OCI-LY1 (cell line): Measurements from ENCODE around the gene ZDHHC18.

Experiments used
- H2AFZ ChIP-seq: fragments of 200-600 bp; sonication (generic), shearing (Covaris generic); 2 replicates; pipeline ENCODE4 v1.6.0; 2014; ENCODE audit warnings: antibody characterized with exemption, mild to moderate bottlenecking, low read length
- H3F3A ChIP-seq: fragments of 200-600 bp; sonication (generic), shearing (Covaris generic); 2 replicates; pipeline ENCODE4 v1.6.0; 2014; ENCODE audit warnings: mild to moderate bottlenecking, antibody characterized with exemption, low read length, moderate library complexity; ENCODE audit not compliant: insufficient read depth
- H3K27ac ChIP-seq: fragments of 200-600 bp; sonication (generic); 2 replicates; pipeline ENCODE4 v1.5.1; 2014; ENCODE audit warnings: low read length, mixed run types, mild to moderate bottlenecking, low read depth; ENCODE audit not compliant: poor library complexity, severe bottlenecking
- H3K27me3 ChIP-seq: fragments of 200-600 bp; sonication (generic); 2 replicates; pipeline ENCODE4 v1.6.0; 2014; ENCODE audit warnings: antibody characterized with exemption, mild to moderate bottlenecking, low read length, moderate library complexity; ENCODE audit not compliant: insufficient read depth
- H3K36me3 ChIP-seq: fragments of 200-600 bp; sonication (generic); 2 replicates; pipeline ENCODE4 v1.6.1; 2014; ENCODE audit warnings: mild to moderate bottlenecking, antibody characterized with exemption, low read length, moderate library complexity, mixed read lengths; ENCODE audit not compliant: insufficient read depth
- H3K4me1 ChIP-seq: fragments of 200-600 bp; sonication (generic); 2 replicates; pipeline ENCODE4 v1.5.1; 2014; ENCODE audit warnings: mild to moderate bottlenecking, low read length, moderate library complexity; ENCODE audit not compliant: insufficient read depth, severe bottlenecking
- H3K4me2 ChIP-seq: fragments of 200-600 bp; sonication (generic), shearing (Covaris generic); 2 replicates; pipeline ENCODE4 v1.6.1; 2014; ENCODE audit warnings: low read length
- H3K4me3 ChIP-seq: fragments of 200-600 bp; sonication (generic); 2 replicates; pipeline ENCODE4 v1.5.1; 2014; ENCODE audit warnings: low read length, low read depth, mild to moderate bottlenecking, mixed read lengths; ENCODE audit not compliant: poor library complexity, severe bottlenecking
- H3K79me2 ChIP-seq: fragments of 200-600 bp; shearing (Covaris generic); 2 replicates; pipeline ENCODE4 v1.6.1; 2016; ENCODE audit warnings: mixed run types, low read length, mixed read lengths; ENCODE audit not compliant: insufficient read depth
- H3K9ac ChIP-seq: fragments of 200-600 bp; sonication (generic), shearing (Covaris generic); 2 replicates; pipeline ENCODE4 v1.6.1; 2014; ENCODE audit warnings: mild to moderate bottlenecking, low read length, mixed read lengths
- H3K9me2 ChIP-seq: fragments of 200-600 bp; sonication (generic), shearing (Covaris generic); 2 replicates; pipeline ENCODE4 v1.6.1; 2014; ENCODE audit warnings: low read depth, mild to moderate bottlenecking, low read length, mixed read lengths
- H3K9me3 ChIP-seq: fragments of 200-600 bp; shearing (Covaris generic); 2 replicates; pipeline ENCODE4 v1.6.1; 2014; ENCODE audit warnings: low read length, mixed read lengths
- H4K20me1 ChIP-seq: fragments of 200-600 bp; sonication (generic), shearing (Covaris generic); 2 replicates; pipeline ENCODE4 v1.6.0; 2016; ENCODE audit warnings: mild to moderate bottlenecking, low read length; ENCODE audit not compliant: insufficient read depth
- EZH2 ChIP-seq: fragments of 200-600 bp; sonication (generic), shearing (Covaris generic); IDR thresholded peaks from 2 replicates; pipeline ENCODE4 v1.8.0; 2017; ENCODE audit warnings: borderline replicate concordance, mixed run types, mild to moderate bottlenecking, antibody characterized with exemption, low read length, moderate library complexity, mixed read lengths
- TF ChIP-seq, protein P1 (sequence below): fragments of 200-600 bp; sonication (generic), shearing (Covaris generic); IDR thresholded peaks from 2 replicates; pipeline ENCODE4 v1.5.1; 2017; ENCODE audit warnings: mild to moderate bottlenecking, antibody characterized with exemption, low read length, moderate library complexity, mixed read lengths

The ZDHHC18 gene, protein sequence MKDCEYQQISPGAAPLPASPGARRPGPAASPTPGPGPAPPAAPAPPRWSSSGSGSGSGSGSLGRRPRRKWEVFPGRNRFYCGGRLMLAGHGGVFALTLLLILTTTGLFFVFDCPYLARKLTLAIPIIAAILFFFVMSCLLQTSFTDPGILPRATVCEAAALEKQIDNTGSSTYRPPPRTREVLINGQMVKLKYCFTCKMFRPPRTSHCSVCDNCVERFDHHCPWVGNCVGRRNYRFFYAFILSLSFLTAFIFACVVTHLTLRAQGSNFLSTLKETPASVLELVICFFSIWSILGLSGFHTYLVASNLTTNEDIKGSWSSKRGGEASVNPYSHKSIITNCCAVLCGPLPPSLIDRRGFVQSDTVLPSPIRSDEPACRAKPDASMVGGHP

GRCh38 chr1:26826261-26827105 is at the start of gene ZDHHC18:
Gene ZDHHC18 (plus strand): TSS chr1:26826688. CDS start chr1:26826805, 117 bp downstream.
- H3K4me3 ChIP-seq = peak within 1 kb of the TSS; percentile 75
- no peaks in the 10 kb centered on the region for H3F3A ChIP-seq
- peak within 1 kb of the TSS; percentile 81 for H3K9ac ChIP-seq
- H3K27ac ChIP-seq = no peak within 1 kb of the TSS
- peaks cover 29% of the 10 kb centered on the region for H3K4me1 ChIP-seq
- H3K9me3 ChIP-seq = no peaks in the 10 kb centered on the region
- no peaks in the 10 kb centered on the region for H4K20me1 ChIP-seq
- no peaks in the 10 kb centered on the region for H3K79me2 ChIP-seq
- peak within 1 kb of the TSS; percentile 96 for H3K4me2 ChIP-seq
- no peaks in the 10 kb centered on the region for H3K27me3 ChIP-seq
- no peak for TF ChIP-seq EZH2
- TF ChIP-seq, protein P1, sequence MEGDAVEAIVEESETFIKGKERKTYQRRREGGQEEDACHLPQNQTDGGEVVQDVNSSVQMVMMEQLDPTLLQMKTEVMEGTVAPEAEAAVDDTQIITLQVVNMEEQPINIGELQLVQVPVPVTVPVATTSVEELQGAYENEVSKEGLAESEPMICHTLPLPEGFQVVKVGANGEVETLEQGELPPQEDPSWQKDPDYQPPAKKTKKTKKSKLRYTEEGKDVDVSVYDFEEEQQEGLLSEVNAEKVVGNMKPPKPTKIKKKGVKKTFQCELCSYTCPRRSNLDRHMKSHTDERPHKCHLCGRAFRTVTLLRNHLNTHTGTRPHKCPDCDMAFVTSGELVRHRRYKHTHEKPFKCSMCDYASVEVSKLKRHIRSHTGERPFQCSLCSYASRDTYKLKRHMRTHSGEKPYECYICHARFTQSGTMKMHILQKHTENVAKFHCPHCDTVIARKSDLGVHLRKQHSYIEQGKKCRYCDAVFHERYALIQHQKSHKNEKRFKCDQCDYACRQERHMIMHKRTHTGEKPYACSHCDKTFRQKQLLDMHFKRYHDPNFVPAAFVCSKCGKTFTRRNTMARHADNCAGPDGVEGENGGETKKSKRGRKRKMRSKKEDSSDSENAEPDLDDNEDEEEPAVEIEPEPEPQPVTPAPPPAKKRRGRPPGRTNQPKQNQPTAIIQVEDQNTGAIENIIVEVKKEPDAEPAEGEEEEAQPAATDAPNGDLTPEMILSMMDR = peak; percentile 37
- peak within 1 kb of the TSS; percentile 96 for H2AFZ ChIP-seq
- no peaks in the 10 kb centered on the region for H3K36me3 ChIP-seq
- H3K9me2 ChIP-seq = no peaks in the 10 kb centered on the region

- Histone ChIP-seq H3K27ac (no peak overlapping the region), H3F3A (peaks cover 8% of the 10 kb centered on the region; the same call in 1 of the 2 replicates), H3K4me2 (no peak overlapping the region), H3K4me3 (no peak overlapping the region), H3K9ac (no peak overlapping the region), H4K20me1 (no peaks in the 10 kb centered on the region), H3K9me2 (no peaks in the 10 kb centered on the region), H3K4me1 (peaks cover 14% of the 10 kb centered on the region), H3K9me3 (no peaks in the 10 kb centered on the region), H3K27me3 (no peaks in the 10 kb centered on the region), H2AFZ (no peak overlapping the region), H3K79me2 (no peaks in the 10 kb centered on the region), H3K36me3 (peaks cover 96% of the 10 kb centered on the region)
- no peak for TF ChIP-seq EZH2
- TF ChIP-seq, protein P1 = no peak
Observed at GRCh38 chr1:26779098-26779668, 47.3 kb upstream of the ZDHHC18 start.

- Histone ChIP-seq H3K9ac (no peak overlapping the region), H3F3A (peaks cover 8% of the 10 kb centered on the region; the same call in 1 of the 2 replicates), H4K20me1 (no peaks in the 10 kb centered on the region), H3K4me2 (no peak overlapping the region), H3K4me3 (no peak overlapping the region), H2AFZ (no peak overlapping the region), H3K27ac (no peak overlapping the region), H3K4me1 (peaks cover 24% of the 10 kb centered on the region), H3K36me3 (peaks cover 83% of the 10 kb centered on the region), H3K79me2 (no peaks in the 10 kb centered on the region), H3K9me3 (no peaks in the 10 kb centered on the region), H3K27me3 (no peaks in the 10 kb centered on the region), H3K9me2 (no peaks in the 10 kb centered on the region)
- TF ChIP-seq, protein P1 = no peak
- no peak for TF ChIP-seq EZH2
Observed at GRCh38 chr1:26780344-26780957, 46.0 kb upstream of the ZDHHC18 start.
